ENCODE results near the gene RAB38.

- TF ChIP-seq CTCF (IDR thresholded peaks at IDR 0.05), result no peak
- TF ChIP-seq EZH2 (IDR thresholded peaks at IDR 0.05), result no peak
- TF ChIP-seq EZH2phosphoT487 (IDR thresholded peaks at IDR 0.05), result no peak
Measured at GRCh38 chr11:88100151-88100550, 75.1 kb downstream of the RAB38 start.

Measured in neural progenitor cell (in vitro differentiated cells).